B cell (primary cell): ENCODE data around the gene NUDT3. TPM values are rescaled to one million over a fixed set of nuclear protein-coding genes. Genes with fewer than 3 reads are reported as not detected.

Experiments
- ATAC-seq: fragments of 200-7000 bp; cut with Tn5 transposase; one replicate; pipeline ENCODE4 v1.10.0; 2021; ENCODE audit warnings: low read depth, mild to moderate bottlenecking, moderate number of reproducible peaks, moderate library complexity
- CTCF ChIA-PET: fragments of 350-600 bp; sonication (Branson Sonifier 250); formaldehyde crosslinking; loops from one replicate; lab custom pipeline; 2021; ENCODE audit warnings: antibody characterized with exemption, inconsistent platforms; lab: Charles Lee
- POLR2A ChIA-PET: fragments of 350-600 bp; sonication (Branson Sonifier 250); formaldehyde crosslinking; loops from one replicate; lab custom pipeline; 2021; ENCODE audit warnings: antibody characterized with exemption; lab: Charles Lee
- DNase-seq: peaks from one replicate; pipeline ENCODE4 v3.0.0; 2013
- H2AFZ ChIP-seq: 2 replicates; pipeline ENCODE4 v1.6.1; 2012; ENCODE audit warnings: mild to moderate bottlenecking, low read depth, low read length; ENCODE audit not compliant: insufficient read depth, poor library complexity, severe bottlenecking
- H3K27ac ChIP-seq, 2 donors: 1 replicate in 1 of 2; 2 replicates in 1 of 2; pipeline ENCODE4 v1.5.1; 2012 to 2013; ENCODE audit warnings: low read length in 2 of 2, mild to moderate bottlenecking in 2 of 2, moderate library complexity in 1 of 2
- H3K27me3 ChIP-seq, 4 experiments: fragments of 200-600 bp in 1 of 4; sonication (generic) in 1 of 4; replicated peaks in 1 of 4; 1 replicate in 2 of 4; 2 replicates in 2 of 4; pipeline versions ENCODE4 v1.6.1 to v1.7.0; 2013 to 2016; ENCODE audit warnings: low read length in 3 of 4, mild to moderate bottlenecking in 2 of 4, mixed read lengths in 1 of 4, moderate library complexity in 1 of 4; ENCODE audit not compliant: insufficient read depth in 4 of 4, control insufficient read depth in 3 of 4; ENCODE audit errors: control extremely low read depth in 1 of 4
- H3K36me3 ChIP-seq, 2 experiments: replicated peaks in 1 of 2; 1 replicate in 1 of 2; 2 replicates in 1 of 2; pipeline versions ENCODE4 v1.6.1 to v1.7.1; 2013; ENCODE audit warnings: low read length in 1 of 2; ENCODE audit not compliant: insufficient read depth in 2 of 2, control insufficient read depth in 1 of 2; ENCODE audit errors: control extremely low read depth in 1 of 2, extremely low read depth in 1 of 2
- H3K4me1 ChIP-seq, 2 donors: fragments of 200-600 bp in 1 of 2; sonication (generic) in 1 of 2; 1 replicate in 1 of 2; 2 replicates in 1 of 2; pipeline versions ENCODE4 v1.5.1 to v1.6.1; 2013 to 2017; ENCODE audit warnings: low read length in 2 of 2; ENCODE audit not compliant: control insufficient read depth in 2 of 2, insufficient read depth in 2 of 2
- H3K4me2 ChIP-seq: replicated peaks from 2 replicates; pipeline ENCODE3; 2012; ENCODE audit warnings: mild to moderate bottlenecking, low read depth, low read length; ENCODE audit not compliant: poor library complexity, severe bottlenecking
- H3K4me3 ChIP-seq, 5 experiments: fragments of 200-600 bp in 1 of 5; sonication (generic) in 1 of 5; 1 replicate in 3 of 5; 2 replicates in 2 of 5; pipeline versions ENCODE4 v1.5.1 to v1.7.0; 2011 to 2016; ENCODE audit warnings: low read length in 4 of 5, mild to moderate bottlenecking in 4 of 5, low read depth in 2 of 5, control low read depth in 1 of 5, moderate library complexity in 1 of 5; ENCODE audit not compliant: insufficient read depth in 1 of 5; ENCODE audit errors: control extremely low read depth in 1 of 5, extremely low read depth in 1 of 5
- H3K79me2 ChIP-seq: fragments of 200-600 bp; sonication (generic); one replicate; pipeline ENCODE4 v1.6.0; 2016; ENCODE audit warnings: low read length; ENCODE audit not compliant: control insufficient read depth, insufficient read depth
- H3K9ac ChIP-seq: fragments of 200-600 bp; sonication (generic); 2 replicates; pipeline ENCODE4 v1.6.1; 2017; ENCODE audit warnings: mild to moderate bottlenecking, low read length, moderate library complexity
- H3K9me3 ChIP-seq, 3 donors: one replicate each; pipeline versions ENCODE4 v1.6.1 to v1.7.1; 2013; ENCODE audit warnings: low read length in 2 of 3; ENCODE audit not compliant: control insufficient read depth in 2 of 3, insufficient read depth in 1 of 3; ENCODE audit errors: control extremely low read depth in 1 of 3
- H4K20me1 ChIP-seq: 2 replicates; pipeline ENCODE4 v1.6.0; 2012; ENCODE audit warnings: mild to moderate bottlenecking, low read length; ENCODE audit not compliant: insufficient read depth, control insufficient read depth, poor library complexity, severe bottlenecking
- H3K27ac Mint-ChIP-seq: one replicate; pipeline ENCODE4 v1.8.0; 2021; ENCODE audit warnings: mixed read lengths
- H3K27me3 Mint-ChIP-seq: one replicate; pipeline ENCODE4 v1.8.0; 2021; ENCODE audit warnings: mixed read lengths
- H3K4me1 Mint-ChIP-seq: one replicate; pipeline ENCODE4 v1.8.0; 2021; ENCODE audit warnings: mixed read lengths
- H3K4me3 Mint-ChIP-seq: one replicate; pipeline ENCODE4 v1.8.0; 2021; ENCODE audit warnings: mixed read lengths
- H3K9me3 Mint-ChIP-seq: one replicate; pipeline ENCODE4 v1.8.0; 2022; ENCODE audit warnings: mixed read lengths; ENCODE audit not compliant: insufficient read depth
- EZH2 ChIP-seq: IDR thresholded peaks from 2 replicates; pipeline ENCODE4 v1.6.1; 2012; ENCODE audit warnings: borderline replicate concordance, low read depth, mild to moderate bottlenecking, moderate library complexity, low read length; ENCODE audit not compliant: insufficient read depth, poor library complexity, severe bottlenecking
- WGBS: methylation state at CpG from one replicate; pipeline ENCODE4 v1.1.5; 2013; ENCODE audit warnings: missing lambda C conversion rate; ENCODE audit not compliant: insufficient coverage; 5-methylcytosine and 5-hydroxymethylcytosine counted together
- intact Hi-C: fragments of 100-400 bp; cut with micrococcal nuclease; formaldehyde crosslinking; loops from one replicate; pipeline ENCODE4 v1.10.0; 2022
- polyA plus RNA-seq: library from polyadenylated mRNA; depleted of rRNA; stranded (reverse); fragments of >200 nt; gene quantifications from 2 replicates; pipeline ENCODE4 v1.2.3, GENCODE V29; 2012
- total RNA-seq, 2 donors: library from RNA; stranded (reverse); fragments of 120-200 nt in 1 of 2; gene quantifications; 1 replicate in 1 of 2; 2 replicates in 1 of 2; pipeline versions ENCODE4 v1.2.3 to v1.2.4, GENCODE V29; 2013 to 2022
- TF ChIP-seq, protein P1 (sequence below): fragments of 200-600 bp; IDR thresholded peaks from one replicate; pipeline ENCODE4 v1.8.0; 2022; ENCODE audit warnings: antibody characterized with exemption, mild to moderate bottlenecking

NUDT3 gene
- total and polyA plus RNA-seq, 2 donors (not counting 1 experiment from before 2014, with no cell fraction given) = 18.2 to 37.4 TPM

DNA sequence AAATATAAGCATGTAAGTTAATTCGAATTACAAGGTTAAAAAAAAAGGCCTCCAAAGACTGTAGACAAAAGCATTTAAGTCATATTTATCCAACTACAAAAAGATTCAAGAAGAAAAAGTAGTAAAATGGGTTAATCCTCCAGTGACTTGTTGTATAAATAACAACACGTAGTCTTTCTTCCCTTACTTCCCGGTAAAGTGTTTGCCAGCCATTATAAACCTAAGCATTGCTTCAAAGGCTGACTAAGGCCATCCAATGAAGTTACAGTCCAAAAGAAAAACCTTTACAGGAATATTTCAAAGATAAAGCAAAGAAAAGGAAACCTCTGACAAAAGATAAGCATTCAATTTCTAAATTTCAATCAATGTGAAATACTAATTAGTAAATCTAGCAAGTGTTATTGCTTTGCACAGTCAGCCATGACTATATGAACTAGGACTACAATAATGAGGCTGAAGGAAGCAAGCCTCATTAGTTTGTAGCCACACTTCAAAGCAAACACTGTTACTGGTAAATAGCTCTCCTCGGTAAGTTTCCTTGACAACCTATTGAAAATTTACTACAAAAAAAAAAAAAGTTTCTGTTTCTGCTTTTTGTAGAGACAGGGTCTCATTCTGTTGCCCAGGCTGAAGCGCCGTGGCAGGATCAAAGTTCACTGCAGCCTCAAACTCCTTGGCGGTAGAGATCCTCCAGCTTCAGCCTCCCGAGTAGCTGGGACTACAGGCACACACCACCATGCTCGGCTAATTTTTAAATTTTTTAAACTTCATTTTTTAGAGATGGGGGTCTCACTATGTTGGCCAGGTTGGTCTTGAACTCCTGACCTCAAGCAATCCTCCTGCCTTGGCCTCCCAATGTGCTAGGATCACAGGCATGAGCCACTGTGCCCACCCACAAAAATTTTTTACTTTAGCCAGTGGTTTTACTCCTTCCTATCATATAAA is 46.0 kb downstream of the NUDT3 start:
- 52% methylated on average over 3 of the region's 9 CpGs for WGBS
- CTCF ChIA-PET = interaction anchor here (0.8 to 1.6 kb wide), 3 partner anchors 21 to 69 kb away, joined by 3 to 4 read pairs (median 3); no protein-coding TSS in a partner anchor
- Mint-ChIP-seq H3K9me3 (no peaks in the 10 kb centered on the region), H3K4me3 (peak overlapping the region; percentile 40), H3K27me3 (no peaks in the 10 kb centered on the region), H3K27ac (peak overlapping the region; percentile 71), H3K4me1 (peaks cover 55% of the 10 kb centered on the region)
- Histone ChIP-seq H2AFZ (no peak overlapping the region), H3K4me1 (peaks cover 32 to 34% of the 10 kb centered on the region in 2 donors), H3K27me3 (no peaks in the 10 kb centered on the region), H3K27ac (peak overlapping the region; percentile 77 to 83), H3K36me3 (peaks cover 0 to 5% of the 10 kb centered on the region in 2 experiments), H3K9me3 (no peaks in the 10 kb centered on the region), H4K20me1 (peaks cover 22% of the 10 kb centered on the region), H3K4me3 (no peak overlapping the region), H3K9ac (no peak overlapping the region), H3K79me2 (peaks cover 95% of the 10 kb centered on the region), H3K4me2 (peak overlapping the region; percentile 54)
- ATAC-seq (peak; percentile 81), DNase-seq (peak; percentile 60)
- POLR2A ChIA-PET = interaction anchor here (0.6 kb wide), 2 partner anchors 11 to 176 kb away, joined by 3 to 6 read pairs; no protein-coding TSS in a partner anchor
- intact Hi-C loops = loop anchor here (5.0 kb wide), 1 partner anchor 46 kb away; the partner anchor contains the start of gene NUDT3
- TF ChIP-seq, protein P1, sequence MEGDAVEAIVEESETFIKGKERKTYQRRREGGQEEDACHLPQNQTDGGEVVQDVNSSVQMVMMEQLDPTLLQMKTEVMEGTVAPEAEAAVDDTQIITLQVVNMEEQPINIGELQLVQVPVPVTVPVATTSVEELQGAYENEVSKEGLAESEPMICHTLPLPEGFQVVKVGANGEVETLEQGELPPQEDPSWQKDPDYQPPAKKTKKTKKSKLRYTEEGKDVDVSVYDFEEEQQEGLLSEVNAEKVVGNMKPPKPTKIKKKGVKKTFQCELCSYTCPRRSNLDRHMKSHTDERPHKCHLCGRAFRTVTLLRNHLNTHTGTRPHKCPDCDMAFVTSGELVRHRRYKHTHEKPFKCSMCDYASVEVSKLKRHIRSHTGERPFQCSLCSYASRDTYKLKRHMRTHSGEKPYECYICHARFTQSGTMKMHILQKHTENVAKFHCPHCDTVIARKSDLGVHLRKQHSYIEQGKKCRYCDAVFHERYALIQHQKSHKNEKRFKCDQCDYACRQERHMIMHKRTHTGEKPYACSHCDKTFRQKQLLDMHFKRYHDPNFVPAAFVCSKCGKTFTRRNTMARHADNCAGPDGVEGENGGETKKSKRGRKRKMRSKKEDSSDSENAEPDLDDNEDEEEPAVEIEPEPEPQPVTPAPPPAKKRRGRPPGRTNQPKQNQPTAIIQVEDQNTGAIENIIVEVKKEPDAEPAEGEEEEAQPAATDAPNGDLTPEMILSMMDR = no peak
- TF ChIP-seq EZH2 = no peak
